OCI-LY1 (cell line): Measurements from ENCODE around the gene SUCO.

Experiments
- EZH2 ChIP-seq: fragments of 200-600 bp; sonication (generic), shearing (Covaris generic); IDR thresholded peaks from 2 replicates; pipeline ENCODE4 v1.8.0; 2017; ENCODE audit warnings: borderline replicate concordance, mixed run types, mild to moderate bottlenecking, antibody characterized with exemption, low read length, moderate library complexity, mixed read lengths
- TF ChIP-seq, protein P1 (sequence below): fragments of 200-600 bp; sonication (generic), shearing (Covaris generic); IDR thresholded peaks from 2 replicates; pipeline ENCODE4 v1.5.1; 2017; ENCODE audit warnings: mild to moderate bottlenecking, antibody characterized with exemption, low read length, moderate library complexity, mixed read lengths

DNA sequence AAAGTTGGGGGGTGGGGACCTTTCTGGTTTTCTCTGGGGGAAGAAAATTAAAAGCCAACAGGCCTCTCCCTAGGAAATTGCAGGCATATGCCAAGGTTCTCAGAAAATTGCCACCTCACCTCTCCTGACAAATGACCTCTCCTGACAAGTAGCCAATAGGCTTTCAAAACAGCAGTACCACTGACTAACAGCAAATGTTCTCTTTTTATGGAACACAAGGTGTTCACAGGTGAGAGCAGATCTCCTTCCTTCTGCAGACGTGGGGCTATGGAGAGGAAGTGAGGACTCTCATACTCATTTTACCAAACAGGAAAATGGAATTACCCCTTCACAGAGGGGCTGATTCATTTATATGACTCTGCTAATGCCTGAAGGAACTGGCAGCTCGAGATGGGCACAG lies 32.7 kb upstream of the SUCO start:
- TF ChIP-seq, protein P1, sequence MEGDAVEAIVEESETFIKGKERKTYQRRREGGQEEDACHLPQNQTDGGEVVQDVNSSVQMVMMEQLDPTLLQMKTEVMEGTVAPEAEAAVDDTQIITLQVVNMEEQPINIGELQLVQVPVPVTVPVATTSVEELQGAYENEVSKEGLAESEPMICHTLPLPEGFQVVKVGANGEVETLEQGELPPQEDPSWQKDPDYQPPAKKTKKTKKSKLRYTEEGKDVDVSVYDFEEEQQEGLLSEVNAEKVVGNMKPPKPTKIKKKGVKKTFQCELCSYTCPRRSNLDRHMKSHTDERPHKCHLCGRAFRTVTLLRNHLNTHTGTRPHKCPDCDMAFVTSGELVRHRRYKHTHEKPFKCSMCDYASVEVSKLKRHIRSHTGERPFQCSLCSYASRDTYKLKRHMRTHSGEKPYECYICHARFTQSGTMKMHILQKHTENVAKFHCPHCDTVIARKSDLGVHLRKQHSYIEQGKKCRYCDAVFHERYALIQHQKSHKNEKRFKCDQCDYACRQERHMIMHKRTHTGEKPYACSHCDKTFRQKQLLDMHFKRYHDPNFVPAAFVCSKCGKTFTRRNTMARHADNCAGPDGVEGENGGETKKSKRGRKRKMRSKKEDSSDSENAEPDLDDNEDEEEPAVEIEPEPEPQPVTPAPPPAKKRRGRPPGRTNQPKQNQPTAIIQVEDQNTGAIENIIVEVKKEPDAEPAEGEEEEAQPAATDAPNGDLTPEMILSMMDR = no peak
- TF ChIP-seq EZH2 = no peak
